HL-60/S4 (cell line): ENCODE results near the gene ABCC3.

ENCODE experiments used
- in situ Hi-C: fragments of 300-500 bp; cut with MboI; formaldehyde crosslinking; loops from 2 replicates; pipeline ENCODE4 v1.14.3; 2022; ENCODE audit warnings: low sequenced_read_pairs

ABCC3 gene

DNA sequence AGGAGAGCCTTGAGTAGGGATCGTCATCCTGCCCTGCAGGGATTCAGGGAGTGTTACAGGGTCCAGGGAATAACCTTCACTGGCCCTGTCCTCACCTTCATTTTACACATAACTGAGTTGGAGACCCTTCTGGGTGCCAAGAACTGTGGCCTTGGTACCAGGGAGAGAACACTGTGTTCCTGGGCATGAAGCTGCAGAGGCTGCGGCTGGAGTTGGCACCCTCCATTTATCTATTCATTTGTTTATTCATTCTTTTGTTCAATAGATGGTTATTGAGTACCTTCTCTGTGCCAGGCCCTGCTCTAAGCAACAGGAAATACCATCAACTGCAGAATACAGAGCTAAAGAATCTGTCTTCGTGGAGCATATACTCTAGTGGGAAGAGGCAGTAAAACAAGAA lies 6.7 kb downstream of the ABCC3 start:
- in situ Hi-C loops = no loop called here

DNA sequence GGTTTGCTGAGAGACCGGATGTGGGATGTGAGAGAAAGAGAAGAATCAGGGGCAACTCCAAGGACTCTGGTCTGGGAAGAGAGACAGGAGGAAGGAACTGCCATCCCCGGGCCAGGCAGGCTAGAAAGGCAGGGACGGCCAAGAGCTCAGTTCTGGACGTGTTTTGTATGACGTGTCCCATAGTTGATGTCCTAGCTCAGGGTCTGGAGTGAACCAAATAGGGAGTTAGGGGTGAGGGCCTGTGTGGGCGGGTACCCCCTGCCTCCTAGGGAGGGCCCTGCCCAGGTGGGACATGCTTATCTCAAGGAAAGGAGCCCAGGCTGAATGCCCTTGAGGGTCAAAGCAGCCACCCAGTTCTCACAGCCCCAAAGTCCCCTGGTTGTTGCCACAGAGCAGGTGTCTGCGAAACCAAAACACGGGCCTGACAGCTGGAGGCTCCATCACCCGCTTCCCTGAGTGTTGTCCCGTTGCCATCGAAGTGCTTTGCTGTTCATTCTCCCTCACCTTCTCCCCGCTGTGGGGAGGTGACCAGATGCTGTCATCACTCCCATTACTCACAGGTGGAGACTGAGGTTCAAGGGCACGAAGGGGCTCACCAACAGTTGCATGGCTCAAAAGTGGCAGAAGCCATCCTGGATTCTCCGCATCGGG lies 7.5 kb downstream of the ABCC3 start:
- in situ Hi-C loops = no loop called here

DNA sequence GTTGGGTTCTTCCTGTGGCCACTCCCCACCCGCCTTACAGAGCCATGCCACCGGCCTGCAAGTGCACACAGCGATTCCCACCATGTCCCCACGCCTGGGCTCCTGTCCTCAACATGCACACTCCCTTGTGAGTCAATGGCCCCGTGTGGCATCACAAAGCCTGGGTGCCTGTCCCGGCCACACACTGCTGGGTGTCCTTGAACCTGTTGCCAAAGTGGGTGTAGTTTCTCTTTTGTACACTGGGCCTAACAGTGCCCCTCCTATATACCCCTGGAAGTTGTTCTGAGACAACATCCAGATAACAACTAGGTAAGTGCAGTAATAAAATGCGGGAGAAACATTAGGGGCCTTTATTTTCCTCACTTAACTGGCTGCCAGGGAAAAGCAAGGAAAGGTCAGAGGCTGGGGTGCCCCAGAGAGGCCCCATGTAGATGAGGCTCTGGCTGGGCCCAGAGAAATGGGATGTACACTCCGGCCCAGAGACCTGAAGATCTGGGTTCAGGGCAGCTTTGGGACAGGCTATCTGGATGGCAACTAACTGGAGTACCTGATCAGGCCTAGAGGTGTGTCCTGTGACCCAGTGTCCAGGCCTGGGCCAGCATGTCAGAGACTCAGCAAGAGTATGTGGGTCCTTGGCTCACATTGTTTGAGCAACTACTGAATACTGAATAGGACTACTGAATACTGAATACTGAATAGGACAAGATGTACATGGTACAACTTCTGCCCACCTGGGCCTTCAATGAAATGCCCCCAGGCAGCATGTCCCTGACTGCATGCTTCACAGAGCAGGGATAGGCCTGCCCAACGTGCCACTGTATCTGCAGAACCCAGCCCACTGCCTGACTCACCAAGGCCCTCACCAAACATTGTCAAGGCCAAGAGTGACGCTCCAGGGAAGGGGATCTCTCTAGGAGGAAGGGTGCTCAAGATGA lies 8.3 kb downstream of the ABCC3 start:
- in situ Hi-C loops = no loop called here

GRCh38 chr17:50645748-50646682 lies 11.3 kb downstream of the ABCC3 start:
- in situ Hi-C loops = no loop called here

DNA sequence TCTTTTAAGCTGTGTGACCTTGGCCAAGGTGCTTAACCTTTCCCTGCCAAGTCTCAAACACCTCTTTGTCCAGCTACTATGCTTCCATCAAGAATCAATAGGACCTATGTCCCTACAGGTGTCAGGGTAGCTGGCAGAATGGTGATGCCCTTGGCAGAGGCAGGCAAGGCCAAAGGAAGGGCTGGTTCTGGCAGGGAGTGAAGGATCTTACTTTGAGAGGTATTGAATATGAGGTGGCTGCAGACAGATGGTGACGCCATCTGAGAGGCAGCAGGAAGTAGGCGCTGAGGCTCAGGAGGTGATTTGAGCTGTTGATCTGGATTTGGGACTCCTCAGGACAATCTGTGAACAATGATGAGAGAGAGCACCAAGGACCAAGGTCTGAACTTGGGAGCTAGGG lies 12.5 kb downstream of the ABCC3 start:
- in situ Hi-C loops = no loop called here

DNA sequence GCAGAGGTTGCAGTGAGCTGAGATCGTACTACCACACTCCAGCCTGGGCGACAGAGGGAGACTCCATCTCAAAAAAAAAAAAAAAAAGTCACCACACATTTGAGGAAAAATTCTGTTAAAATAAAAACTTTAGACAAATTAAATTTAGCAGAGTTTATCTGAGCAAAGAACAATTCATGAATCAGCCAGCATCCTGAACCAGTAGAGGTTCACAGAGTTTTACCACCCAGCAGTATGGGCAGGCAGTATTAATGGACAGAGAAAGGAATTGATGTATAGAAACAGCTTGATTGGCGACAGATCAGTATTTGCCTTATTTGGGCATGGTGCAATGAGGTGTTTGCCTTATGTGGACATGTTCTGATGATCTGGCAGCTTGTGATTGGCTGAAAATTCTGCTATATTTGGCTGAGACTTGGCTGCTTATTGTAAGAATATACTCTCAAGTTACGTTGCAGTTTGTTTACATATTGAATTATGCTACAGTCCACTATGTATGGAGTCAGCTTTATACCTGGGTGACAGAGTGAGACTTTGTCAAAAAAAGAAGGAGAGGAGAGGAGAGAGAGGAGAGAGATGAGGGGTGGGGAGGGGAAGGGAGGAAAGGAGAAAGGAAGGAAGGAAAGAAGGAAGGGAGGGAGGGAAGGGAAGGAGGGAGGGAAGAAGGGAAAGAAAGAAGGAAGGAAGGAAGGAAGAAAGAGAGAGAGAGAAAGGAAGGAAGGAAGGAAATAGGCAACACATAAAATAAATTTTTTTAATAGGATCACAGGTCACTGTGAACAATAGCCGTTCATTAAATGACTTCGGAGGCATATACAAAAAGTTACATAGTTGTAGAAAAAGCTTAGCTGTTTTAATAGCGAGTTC lies 14.6 kb downstream of the ABCC3 start:
- in situ Hi-C loops = no loop called here

- in situ Hi-C loops = no loop called here
Observed at GRCh38 chr17:50651661-50652060, 17.0 kb downstream of the ABCC3 start.

DNA sequence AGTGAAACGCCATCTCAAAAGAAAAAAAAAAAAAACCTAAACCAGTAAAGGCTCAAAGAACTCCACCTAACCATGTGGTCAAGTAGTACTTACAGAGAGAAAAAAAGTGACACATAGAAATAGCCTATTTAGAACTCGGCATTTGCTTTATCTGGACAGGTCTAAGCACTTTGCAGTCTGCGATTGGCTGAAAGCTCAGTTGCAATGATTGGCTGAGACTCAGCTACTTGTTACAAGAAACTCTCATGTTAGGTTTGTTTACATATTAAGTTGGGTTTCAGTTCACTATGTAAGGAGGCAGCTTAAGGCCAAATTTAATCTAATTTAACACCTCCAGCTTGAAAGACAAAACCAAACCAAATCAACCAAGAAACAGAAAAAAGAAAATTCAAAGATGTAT lies 19.1 kb downstream of the ABCC3 start:
- in situ Hi-C loops = no loop called here

- in situ Hi-C loops = no loop called here
Observed at GRCh38 chr17:50656509-50656908, 21.8 kb downstream of the ABCC3 start.

- in situ Hi-C loops = no loop called here
Observed at GRCh38 chr17:50657054-50657453, 22.4 kb downstream of the ABCC3 start.

DNA sequence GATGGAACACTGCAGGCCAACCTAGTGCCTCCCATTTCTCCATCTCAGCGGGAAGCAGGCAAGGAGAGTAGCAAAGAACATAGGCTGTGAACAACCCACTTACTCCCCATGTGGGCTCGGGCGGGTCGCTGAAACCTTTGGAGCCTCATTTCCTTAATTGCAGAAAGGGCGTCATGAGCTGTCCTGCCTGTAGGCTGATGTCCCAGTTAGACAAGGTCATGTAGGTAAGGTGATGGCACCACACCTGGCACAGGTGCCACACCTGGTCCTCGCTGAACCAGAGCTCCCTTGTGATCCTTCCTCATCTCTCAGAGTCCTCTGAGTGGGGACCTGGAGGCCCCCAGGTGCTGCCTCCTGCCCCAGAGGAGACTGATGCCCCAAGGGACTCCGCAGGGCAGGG lies 22.9 kb downstream of the ABCC3 start:
- in situ Hi-C loops = no loop called here

- in situ Hi-C loops = no loop called here
Observed at GRCh38 chr17:50658616-50659015, 23.9 kb downstream of the ABCC3 start.

- in situ Hi-C loops = no loop called here
Observed at GRCh38 chr17:50659179-50659578, 24.5 kb downstream of the ABCC3 start.

GRCh38 chr17:50660042-50660886 lies 25.6 kb downstream of the ABCC3 start:
- in situ Hi-C loops = no loop called here

- in situ Hi-C loops = no loop called here
Observed at GRCh38 chr17:50660887-50661345, 26.2 kb downstream of the ABCC3 start.

DNA sequence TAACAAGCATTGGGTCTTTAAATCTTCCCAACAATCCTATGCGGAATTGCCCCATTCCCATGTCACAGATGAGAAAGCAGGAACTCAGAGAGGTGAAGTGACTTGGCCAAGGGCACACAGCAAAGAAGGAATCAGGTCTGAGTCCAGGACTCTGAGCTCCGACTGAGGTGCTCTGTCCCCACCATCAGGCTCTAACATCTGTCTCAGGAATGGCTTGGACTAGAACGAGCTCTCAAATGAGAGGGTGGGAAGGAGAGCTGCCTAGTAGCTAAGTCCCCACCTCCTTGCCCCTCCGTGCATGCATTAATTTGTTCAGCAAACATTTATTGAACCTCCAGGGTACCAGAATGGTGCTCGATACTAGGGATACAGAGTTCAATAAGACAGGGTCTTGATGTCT lies 26.7 kb downstream of the ABCC3 start:
- in situ Hi-C loops = no loop called here

GRCh38 chr17:50661795-50662391 lies 27.2 kb downstream of the ABCC3 start:
- in situ Hi-C loops = no loop called here

- in situ Hi-C loops = no loop called here
Observed at GRCh38 chr17:50662632-50663225, 28.0 kb downstream of the ABCC3 start.
